GM11168 (cell line): ENCODE measurements around the gene KRTAP20-1.

ENCODE experiments used
- in situ Hi-C: fragments of 300-500 bp; cut with MboI; formaldehyde crosslinking; loops from one replicate; pipeline ENCODE4 v1.12.0; 2022; ENCODE audit warnings: low sequenced_read_pairs; ENCODE audit not compliant: unreplicated experiment

Gene KRTAP20-1

GRCh38 chr21:30616125-30616524 is at the start of gene KRTAP20-1:
KRTAP20-1 (plus strand) TSS chr21:30616425; CDS start chr21:30616455, 30 bp downstream.
- in situ Hi-C loops = no loop called here

- in situ Hi-C loops = no loop called here
Measured at GRCh38 chr21:30567617-30568016, 48.6 kb upstream of the KRTAP20-1 start.

GRCh38 chr21:30577766-30578165 is 38.5 kb upstream of the KRTAP20-1 start:
- in situ Hi-C loops = no loop called here

- in situ Hi-C loops = no loop called here
Measured at GRCh38 chr21:30579346-30579745, 36.9 kb upstream of the KRTAP20-1 start.

GRCh38 chr21:30580132-30580531 is 36.1 kb upstream of the KRTAP20-1 start:
- in situ Hi-C loops = no loop called here

- in situ Hi-C loops = no loop called here
Measured at GRCh38 chr21:30582870-30583269, 33.4 kb upstream of the KRTAP20-1 start.

GRCh38 chr21:30590297-30590696 is 25.9 kb upstream of the KRTAP20-1 start, which contains the start of gene KRTAP22-2:
KRTAP22-2 (minus strand) TSS chr21:30590397.
- in situ Hi-C loops = no loop called here

GRCh38 chr21:30592140-30592539 is 24.1 kb upstream of the KRTAP20-1 start, which contains the start of gene KRTAP6-3:
KRTAP6-3 (plus strand) TSS chr21:30592440; CDS start chr21:30592446, 6 bp downstream.
- in situ Hi-C loops = no loop called here

- in situ Hi-C loops = no loop called here
Measured at GRCh38 chr21:30598802-30599201, 17.4 kb upstream of the KRTAP20-1 start, which contains the start of gene KRTAP6-2. KRTAP6-2 (minus strand) TSS chr21:30598902; CDS start chr21:30598874, 28 bp downstream.

- in situ Hi-C loops = no loop called here
Measured at GRCh38 chr21:30600787-30601186, 15.4 kb upstream of the KRTAP20-1 start, which contains the start of gene KRTAP22-1. KRTAP22-1 (plus strand) TSS chr21:30601087.

- in situ Hi-C loops = no loop called here
Measured at GRCh38 chr21:30605968-30606367, 10.3 kb upstream of the KRTAP20-1 start.

- in situ Hi-C loops = no loop called here
Measured at GRCh38 chr21:30612132-30612531, 4.1 kb upstream of the KRTAP20-1 start.

GRCh38 chr21:30613836-30614235 is 2.4 kb upstream of the KRTAP20-1 start, which contains the start of gene KRTAP6-1:
KRTAP6-1 (minus strand) TSS chr21:30613930; CDS start chr21:30613904, 26 bp downstream.
- in situ Hi-C loops = no loop called here

- in situ Hi-C loops = no loop called here
Measured at GRCh38 chr21:30615199-30615598, 1.0 kb upstream of the KRTAP20-1 start.

- in situ Hi-C loops = no loop called here
Measured at GRCh38 chr21:30620080-30620479, 3.9 kb downstream of the KRTAP20-1 start.

GRCh38 chr21:30620522-30620921 is 4.3 kb downstream of the KRTAP20-1 start, which contains the start of gene KRTAP20-4:
KRTAP20-4 (plus strand) TSS chr21:30620627.
- in situ Hi-C loops = no loop called here

GRCh38 chr21:30623362-30623761 is 7.1 kb downstream of the KRTAP20-1 start:
- in situ Hi-C loops = no loop called here

GRCh38 chr21:30625449-30626165 is 9.4 kb downstream of the KRTAP20-1 start:
- in situ Hi-C loops = no loop called here

GRCh38 chr21:30628109-30628508 is 11.9 kb downstream of the KRTAP20-1 start:
- in situ Hi-C loops = no loop called here

GRCh38 chr21:30629200-30629599 is 13.0 kb downstream of the KRTAP20-1 start:
- in situ Hi-C loops = no loop called here

- in situ Hi-C loops = no loop called here
Measured at GRCh38 chr21:30634906-30635305, 18.7 kb downstream of the KRTAP20-1 start, which contains the start of gene KRTAP20-2. KRTAP20-2 (plus strand) TSS chr21:30635206; CDS start chr21:30635264, 58 bp downstream.
